ENCODE measurements around the gene PSRC1.

GRCh38 chr1:109272021-109272799 lies 10.7 kb downstream of the PSRC1 start:
- TF ChIP-seq CTCF (IDR thresholded peaks at IDR 0.05) (no peak), POLR2A (IDR thresholded peaks at IDR 0.05) (no peak)
